Chondrocyte (in vitro differentiated cells): ENCODE results near the gene CHRNA1. TPM values are rescaled to one million over a fixed set of nuclear protein-coding genes. Genes with fewer than 3 reads are reported as not detected.

Experiments
- DNase-seq: peaks from one replicate; pipeline ENCODE4 v3.0.0; 2021; ENCODE audit warnings: mixed read lengths, low spot score
- H3K27ac Mint-ChIP-seq: one replicate; pipeline ENCODE4 v1.8.0; 2021; ENCODE audit warnings: mild to moderate bottlenecking, moderate library complexity, mixed read lengths; ENCODE audit not compliant: unreplicated experiment
- H3K27me3 Mint-ChIP-seq: 2 replicates; pipeline ENCODE4 v1.8.0; 2021; ENCODE audit warnings: low read depth, mixed read lengths
- H3K36me3 Mint-ChIP-seq: 2 replicates; pipeline ENCODE4 v1.8.0; 2021; ENCODE audit warnings: low read depth, mixed read lengths
- H3K4me1 Mint-ChIP-seq: 2 replicates; pipeline ENCODE4 v1.8.0; 2021; ENCODE audit warnings: low read depth, mild to moderate bottlenecking, mixed read lengths
- H3K4me3 Mint-ChIP-seq: one replicate; pipeline ENCODE4 v1.8.0; 2021; ENCODE audit warnings: mild to moderate bottlenecking, moderate library complexity, mixed read lengths; ENCODE audit not compliant: unreplicated experiment
- H3K9me3 Mint-ChIP-seq: 2 replicates; pipeline ENCODE4 v1.8.0; 2021; ENCODE audit warnings: low read depth, mixed read lengths
- CTCF ChIP-seq: fragments of 200-600 bp; sonication (generic); IDR thresholded peaks from 2 replicates; pipeline ENCODE4 v1.5.0; 2021; ENCODE audit warnings: antibody characterized with exemption, mild to moderate bottlenecking, moderate library complexity
- total RNA-seq: library from RNA; stranded (reverse); gene quantifications from 3 replicates; pipeline ENCODE4 v1.2.1, GENCODE V29; 2021

Gene CHRNA1
- total RNA-seq, 1 donor from 2014 or later: 0.30 TPM

DNA sequence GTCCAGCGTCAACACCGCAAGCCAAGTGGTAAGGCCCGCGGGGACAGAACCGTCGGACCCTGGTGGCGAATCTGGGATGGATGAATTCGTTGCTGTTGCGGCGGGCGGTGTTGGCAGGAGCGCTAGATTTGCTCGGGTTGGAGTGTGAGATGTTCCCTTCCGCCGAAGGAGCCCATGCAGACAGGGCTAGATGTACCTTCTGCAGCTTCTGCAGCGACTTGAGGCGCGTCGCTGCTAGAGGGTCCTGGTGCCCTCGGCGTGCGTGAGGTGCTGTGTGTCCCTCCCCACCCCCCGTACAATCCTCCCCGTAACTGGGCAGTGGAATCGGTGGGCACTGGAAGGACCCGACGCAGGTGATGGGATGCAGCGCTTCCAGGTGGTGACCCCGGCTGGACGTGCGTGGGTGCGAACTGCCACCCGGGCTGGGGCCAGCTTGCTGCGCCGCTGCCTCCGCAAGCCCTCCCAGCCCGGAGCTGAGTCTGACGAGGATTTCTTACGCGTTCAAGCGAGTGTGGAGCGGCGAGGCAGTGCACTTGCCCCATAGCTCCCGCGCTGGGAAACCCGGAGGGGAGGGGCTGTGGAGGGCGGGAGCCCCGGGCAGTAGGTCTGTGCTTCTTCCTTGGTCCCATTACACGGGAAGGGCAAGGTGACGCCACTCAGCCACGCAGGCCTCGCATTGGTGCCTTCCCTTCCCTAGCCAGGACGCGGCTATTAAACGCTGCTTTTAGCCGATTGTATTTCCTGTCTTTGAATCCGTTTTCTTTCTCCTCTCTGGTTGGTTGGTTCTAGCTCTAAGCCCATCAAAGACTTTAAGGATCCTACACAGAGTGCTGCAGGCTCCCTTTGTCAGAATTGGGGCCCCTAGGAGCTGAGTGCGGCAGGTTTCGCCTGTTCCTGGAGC is 34.2 kb downstream of the CHRNA1 start:
- H3K27ac Mint-ChIP-seq: no peak overlapping the region
- H3K27me3 Mint-ChIP-seq: peaks cover 31% of the 10 kb centered on the region
- no peaks in the 10 kb centered on the region for H3K9me3 Mint-ChIP-seq
- DNase-seq: no peak
- no peaks in the 10 kb centered on the region for H3K4me1 Mint-ChIP-seq
- H3K36me3 Mint-ChIP-seq: no peaks in the 10 kb centered on the region
- TF ChIP-seq CTCF: no peak
- peak overlapping the region; percentile 60 for H3K4me3 Mint-ChIP-seq

DNA sequence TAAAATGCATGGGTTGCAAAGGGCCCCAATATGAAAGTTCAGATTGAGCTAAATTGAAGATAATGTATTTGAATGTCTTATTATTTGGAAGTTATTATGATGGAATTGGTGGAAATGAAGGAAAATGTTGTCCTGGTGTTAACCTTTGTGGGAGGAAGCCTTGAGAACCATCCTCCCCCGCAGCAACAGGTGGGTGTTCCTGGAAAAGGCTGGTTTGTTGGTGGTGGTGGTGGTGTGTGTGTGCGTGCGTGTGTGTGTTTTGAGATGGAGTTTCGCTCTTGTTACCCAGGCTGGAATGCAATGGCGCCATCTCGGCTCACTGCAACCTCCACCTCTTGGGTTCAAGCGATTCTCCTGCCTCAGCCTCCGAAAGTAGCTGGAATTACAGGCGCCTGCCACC is 36.2 kb downstream of the CHRNA1 start:
- no peak overlapping the region for H3K4me3 Mint-ChIP-seq
- no peaks in the 10 kb centered on the region for H3K36me3 Mint-ChIP-seq
- H3K9me3 Mint-ChIP-seq: no peaks in the 10 kb centered on the region
- DNase-seq: no peak
- no peak overlapping the region for H3K27ac Mint-ChIP-seq
- no peaks in the 10 kb centered on the region for H3K4me1 Mint-ChIP-seq
- peaks cover 31% of the 10 kb centered on the region for H3K27me3 Mint-ChIP-seq
- no peak for TF ChIP-seq CTCF

DNA sequence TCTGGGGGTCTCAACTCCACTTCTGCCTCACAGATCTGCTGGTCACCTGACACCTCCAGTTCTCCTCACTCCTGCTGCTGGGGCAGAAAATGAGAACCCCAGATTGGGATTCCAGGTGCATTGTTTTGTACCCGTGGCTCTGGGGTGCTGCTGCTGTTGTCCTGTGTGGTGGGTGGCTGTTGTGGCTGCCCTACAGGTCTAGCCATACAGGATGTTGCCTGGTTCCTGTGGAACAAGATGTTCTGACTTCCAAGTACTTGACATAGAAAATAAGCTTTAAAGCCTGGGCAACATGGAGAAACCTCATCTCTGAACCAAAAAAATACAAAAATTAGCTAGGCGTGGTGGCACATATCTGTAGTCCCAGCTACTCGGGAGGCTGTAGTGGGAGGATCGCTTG is 38.1 kb downstream of the CHRNA1 start:
- no peak for TF ChIP-seq CTCF
- no peak overlapping the region for H3K27ac Mint-ChIP-seq
- no peak for DNase-seq
- H3K4me1 Mint-ChIP-seq: no peaks in the 10 kb centered on the region
- H3K27me3 Mint-ChIP-seq: peaks cover 25% of the 10 kb centered on the region
- peaks cover 3% of the 10 kb centered on the region for H3K9me3 Mint-ChIP-seq
- H3K4me3 Mint-ChIP-seq: no peak overlapping the region
- peaks cover 4% of the 10 kb centered on the region for H3K36me3 Mint-ChIP-seq

- DNase-seq: no peak
- H3K27ac Mint-ChIP-seq: no peak overlapping the region
- TF ChIP-seq CTCF: no peak
- peaks cover 26% of the 10 kb centered on the region for H3K27me3 Mint-ChIP-seq
- peaks cover 8% of the 10 kb centered on the region for H3K36me3 Mint-ChIP-seq
- peaks cover 7% of the 10 kb centered on the region for H3K9me3 Mint-ChIP-seq
- H3K4me3 Mint-ChIP-seq: no peak overlapping the region
- no peaks in the 10 kb centered on the region for H3K4me1 Mint-ChIP-seq
Measured at GRCh38 chr2:174722942-174723592, 41.2 kb downstream of the CHRNA1 start.

DNA sequence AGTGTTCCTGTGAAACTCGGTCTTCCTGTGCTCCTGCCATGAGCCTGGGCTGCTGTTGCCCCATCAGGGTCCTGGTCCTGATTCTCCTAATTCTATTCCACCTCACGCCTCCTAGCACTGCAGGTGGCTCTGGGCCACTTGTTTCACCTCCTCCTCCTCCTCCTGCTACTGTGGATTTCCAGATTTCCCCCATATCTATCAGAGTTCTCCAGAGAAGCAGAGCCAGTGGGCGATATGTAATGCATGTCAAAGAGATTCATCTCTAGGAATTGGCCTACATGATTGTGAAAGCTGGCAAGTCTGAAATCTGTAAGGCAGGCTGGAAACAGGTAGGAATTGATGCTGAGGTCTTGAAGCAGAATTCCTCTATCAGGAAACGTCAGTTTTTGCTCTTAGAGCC is 45.3 kb downstream of the CHRNA1 start:
- H3K4me1 Mint-ChIP-seq: peaks cover 10% of the 10 kb centered on the region
- H3K27me3 Mint-ChIP-seq: peaks cover 18% of the 10 kb centered on the region
- TF ChIP-seq CTCF: no peak
- H3K9me3 Mint-ChIP-seq: peaks cover 7% of the 10 kb centered on the region
- H3K27ac Mint-ChIP-seq: no peak overlapping the region
- no peak for DNase-seq
- H3K36me3 Mint-ChIP-seq: peaks cover 8% of the 10 kb centered on the region
- H3K4me3 Mint-ChIP-seq: no peak overlapping the region
